Sciatic nerve (tissue), 2 donors: Measurements from ENCODE around the gene TBX1. TPM values are rescaled to one million over a fixed set of nuclear protein-coding genes. Genes with fewer than 3 reads are reported as not detected.
"Not testable (repeated sequence)": the region's sequence is repeated elsewhere in the genome, so short reads cannot be mapped to it uniquely, and the experiment has no call there.

ENCODE experiments used
- ATAC-seq: fragments of 200-7000 bp; cut with Tn5 transposase; one replicate; pipeline ENCODE4 v1.9.1; 2020; ENCODE audit warnings: mild to moderate bottlenecking, moderate library complexity
- DNase-seq: peaks from one replicate; pipeline ENCODE4 v3.0.0-alpha.2; 2020; ENCODE audit warnings: low spot score
- intact Hi-C: fragments of 100-400 bp; cut with DNase I; formaldehyde crosslinking; loops from one replicate; pipeline ENCODE4 v1.14.2; 2022
- total RNA-seq: library from RNA; stranded (reverse); fragmentation: NEBNext Ultra II Directional; extraction: Animal tissue kit (Norgen Biotek cat#: 25700); gene quantifications from one replicate; pipeline ENCODE4 v1.2.1, GENCODE V29; 2021
- donor health status: DM: no; HTN: no; CAD: no.
- donor health status: DM: no; HTN: no; CAD: no.

Gene TBX1
- total RNA-seq, 1 donor from 2014 or later = 4.2 TPM

DNA sequence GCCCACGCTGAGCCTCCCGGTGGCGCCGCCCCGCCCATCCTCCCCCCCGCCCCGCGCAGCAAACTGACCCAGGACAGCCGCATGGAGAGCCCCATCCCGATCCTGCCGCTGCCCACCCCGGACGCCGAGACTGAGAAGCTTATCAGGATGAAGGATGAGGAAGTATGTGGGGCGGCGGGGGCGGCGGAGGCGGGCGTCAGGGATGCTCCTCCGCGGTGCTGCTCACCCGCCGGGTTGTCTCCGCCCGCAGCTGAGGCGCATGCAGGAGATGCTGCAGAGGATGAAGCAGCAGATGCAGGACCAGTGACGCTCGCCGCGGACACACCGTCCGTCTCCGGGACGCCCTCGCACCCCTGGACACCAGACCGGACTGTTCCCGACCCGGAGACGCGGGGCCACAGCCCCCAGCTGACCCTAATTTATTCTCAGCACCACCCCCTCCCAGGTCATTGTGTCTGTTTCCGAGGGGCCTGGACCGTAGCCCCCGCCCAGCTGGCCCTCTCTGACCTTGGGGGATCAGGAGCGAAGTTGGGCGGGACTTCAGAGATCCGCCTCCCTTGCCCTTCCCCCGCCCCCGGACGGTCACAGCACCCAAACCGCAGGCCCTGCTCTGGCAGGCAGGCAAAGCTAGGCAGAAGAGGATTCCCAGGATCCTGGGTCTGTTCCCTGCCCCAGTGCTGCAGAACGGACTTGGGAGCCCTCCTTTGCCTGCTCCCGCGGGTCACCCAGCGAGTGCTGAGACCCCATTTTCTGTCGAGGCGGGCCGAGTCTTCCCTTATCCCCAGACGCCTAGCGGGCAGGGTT is 38.2 kb upstream of the TBX1 start:
- intact Hi-C loops = no loop called here
- ATAC-seq = no peak
- no peak for DNase-seq

DNA sequence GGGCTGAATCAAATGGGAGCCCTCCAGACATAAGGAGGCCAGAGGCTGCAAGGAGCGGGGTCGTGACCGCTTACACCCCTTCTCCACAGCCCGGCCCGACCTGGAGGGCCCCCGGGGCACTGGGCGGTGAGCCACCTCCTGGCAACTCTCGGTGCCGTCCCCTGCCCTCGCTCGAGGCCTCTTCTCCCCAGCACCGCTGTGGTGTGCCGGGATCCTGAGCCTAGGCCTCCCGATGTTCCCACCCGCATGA is 37.7 kb upstream of the TBX1 start:
- DNase-seq (no peak), ATAC-seq (no peak)
- intact Hi-C loops = no loop called here

DNA sequence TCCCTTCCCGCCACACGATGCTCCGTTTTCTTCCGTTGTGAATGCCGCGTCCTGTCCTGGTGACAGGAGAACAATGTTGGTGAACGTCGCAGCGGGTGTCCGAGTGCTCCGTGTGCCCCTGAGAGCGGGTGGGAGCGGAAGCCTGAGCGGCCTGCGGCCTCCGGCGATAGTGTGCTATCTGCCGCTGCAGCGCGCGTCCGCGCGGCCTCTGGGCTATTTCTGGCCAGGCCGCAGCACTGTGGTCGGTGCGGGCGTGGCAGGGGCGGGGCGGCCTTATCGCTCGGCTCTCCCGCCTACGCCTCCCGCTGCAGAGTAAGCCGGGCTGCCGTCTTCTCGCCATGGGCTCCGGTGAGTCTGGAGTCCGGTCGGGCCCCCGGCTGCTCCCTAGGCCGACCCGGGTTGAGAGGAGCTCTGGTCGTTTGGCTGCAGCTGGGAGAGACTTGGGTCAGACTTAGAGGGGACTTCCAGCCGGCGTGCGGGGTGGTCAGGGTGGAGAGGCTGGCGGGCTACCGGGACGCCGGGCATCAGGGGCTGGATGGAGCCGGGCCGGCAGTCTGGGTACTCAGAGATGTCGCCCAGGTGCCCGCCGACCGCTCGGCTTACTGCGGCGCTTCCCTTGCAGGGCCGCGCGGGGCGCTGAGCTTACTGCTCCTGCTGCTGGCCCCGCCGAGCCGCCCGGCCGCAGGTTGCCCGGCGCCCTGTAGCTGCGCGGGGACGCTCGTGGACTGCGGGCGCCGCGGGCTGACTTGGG is 37.2 kb upstream of the TBX1 start, which contains the start of gene GP1BB:
Gene GP1BB (plus strand): TSS at position 308 of the 751 bp plus-strand sequence. CDS start 31 bp downstream, at position 339.
- intact Hi-C loops = no loop called here
- DNase-seq = no peak
- no peak for ATAC-seq

DNA sequence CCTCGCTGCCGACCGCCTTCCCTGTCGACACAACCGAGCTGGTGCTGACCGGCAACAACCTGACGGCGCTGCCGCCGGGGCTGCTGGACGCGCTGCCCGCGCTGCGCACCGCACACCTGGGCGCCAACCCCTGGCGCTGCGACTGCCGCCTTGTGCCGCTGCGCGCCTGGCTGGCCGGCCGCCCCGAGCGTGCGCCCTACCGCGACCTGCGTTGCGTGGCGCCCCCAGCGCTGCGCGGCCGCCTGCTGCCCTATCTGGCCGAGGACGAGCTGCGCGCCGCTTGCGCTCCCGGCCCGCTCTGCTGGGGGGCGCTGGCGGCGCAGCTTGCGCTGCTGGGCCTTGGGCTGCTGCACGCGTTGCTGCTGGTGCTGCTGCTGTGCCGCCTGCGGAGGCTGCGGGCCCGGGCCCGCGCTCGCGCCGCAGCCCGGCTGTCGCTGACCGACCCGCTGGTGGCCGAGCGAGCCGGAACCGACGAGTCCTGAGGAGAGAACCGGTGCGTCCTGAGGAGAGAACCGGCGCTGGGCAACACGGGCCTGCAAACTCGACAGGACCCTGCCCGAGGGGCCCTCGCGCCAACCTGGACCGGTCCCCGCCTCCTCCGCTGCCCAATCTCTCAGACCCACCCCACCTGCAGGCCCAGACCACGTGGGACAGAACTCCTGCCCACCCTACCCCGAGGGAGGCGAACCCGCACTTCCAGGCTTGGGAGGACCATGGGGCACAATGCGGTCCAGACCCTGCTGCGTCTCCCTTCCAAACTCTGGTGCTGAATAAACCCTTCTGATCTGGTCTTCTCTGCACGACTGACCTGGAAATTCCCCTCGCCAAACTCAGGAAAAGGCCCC is 36.4 kb upstream of the TBX1 start:
- DNase-seq (no peak), ATAC-seq (no peak)
- intact Hi-C loops = no loop called here

DNA sequence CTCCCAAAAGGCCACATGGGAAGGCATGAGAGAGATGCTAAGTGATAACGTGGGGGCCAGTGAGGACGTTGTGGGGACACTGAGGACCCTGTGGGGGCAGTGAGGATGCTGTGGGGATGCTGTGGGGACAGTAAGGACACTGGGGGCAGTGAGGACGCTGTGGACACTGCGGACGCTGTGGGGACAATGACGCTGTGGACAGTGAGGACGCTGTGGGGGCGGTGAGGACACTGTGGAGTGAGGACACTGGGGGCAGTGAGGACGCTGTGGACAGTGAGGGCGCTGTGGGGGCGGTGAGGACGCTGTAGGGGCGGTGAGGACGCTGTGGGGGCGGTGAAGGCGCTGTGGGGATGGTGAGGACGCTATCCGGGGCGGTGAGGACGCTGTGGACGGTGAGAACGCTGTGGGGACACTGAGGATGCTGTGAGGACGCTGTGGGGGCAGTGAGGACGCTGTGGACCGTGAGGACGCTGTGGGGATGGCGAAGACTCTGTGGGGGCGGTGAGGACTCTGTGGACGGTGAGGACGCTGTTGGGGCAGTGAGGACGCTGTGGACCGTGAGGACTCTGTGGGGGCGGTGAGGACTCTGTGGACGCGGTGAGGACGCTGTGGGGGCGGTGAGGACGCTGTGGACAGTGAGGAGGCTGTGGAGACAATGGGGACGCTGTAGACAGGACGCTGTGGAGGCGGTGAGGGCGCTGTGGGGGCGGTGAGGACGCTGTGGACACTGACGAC is 35.5 kb upstream of the TBX1 start:
- no peak for DNase-seq
- intact Hi-C loops = no loop called here
- no peak for ATAC-seq

DNA sequence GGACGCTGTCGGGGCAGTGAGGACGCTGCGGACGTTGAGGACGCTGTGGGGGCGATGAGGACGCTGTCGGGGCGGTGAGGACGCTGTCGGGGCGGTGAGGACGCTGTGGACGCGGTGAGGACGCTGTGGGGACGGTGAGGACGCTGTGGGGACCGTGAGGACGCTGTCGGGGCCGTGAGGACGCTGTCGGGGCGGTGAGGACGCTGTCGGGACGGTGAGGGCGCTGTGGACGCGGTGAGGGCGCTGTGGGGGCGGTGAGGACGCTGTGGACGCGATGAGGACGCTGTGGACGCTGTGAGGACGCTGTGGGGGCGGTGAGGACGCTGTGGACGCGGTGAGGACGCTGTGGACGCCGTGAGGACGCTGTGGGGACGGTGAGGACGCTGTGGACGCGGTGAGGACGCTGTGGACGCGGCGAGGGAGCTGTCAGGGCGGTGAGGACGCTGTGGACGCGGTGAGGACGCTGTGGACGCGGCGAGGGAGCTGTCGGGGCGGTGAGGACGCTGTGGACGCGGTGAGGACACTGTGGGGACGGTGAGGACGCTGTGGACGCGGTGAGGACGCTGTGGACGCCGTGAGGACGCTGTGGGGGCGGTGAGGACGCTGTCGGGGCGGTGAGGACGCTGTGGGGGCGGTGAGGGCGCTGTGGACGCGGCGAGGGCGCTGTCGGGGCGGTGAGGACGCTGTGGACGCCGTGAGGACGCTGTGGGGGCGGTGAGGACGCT is 34.4 kb upstream of the TBX1 start:
- ATAC-seq, DNase-seq, intact Hi-C loops: not testable (repeated sequence)

DNA sequence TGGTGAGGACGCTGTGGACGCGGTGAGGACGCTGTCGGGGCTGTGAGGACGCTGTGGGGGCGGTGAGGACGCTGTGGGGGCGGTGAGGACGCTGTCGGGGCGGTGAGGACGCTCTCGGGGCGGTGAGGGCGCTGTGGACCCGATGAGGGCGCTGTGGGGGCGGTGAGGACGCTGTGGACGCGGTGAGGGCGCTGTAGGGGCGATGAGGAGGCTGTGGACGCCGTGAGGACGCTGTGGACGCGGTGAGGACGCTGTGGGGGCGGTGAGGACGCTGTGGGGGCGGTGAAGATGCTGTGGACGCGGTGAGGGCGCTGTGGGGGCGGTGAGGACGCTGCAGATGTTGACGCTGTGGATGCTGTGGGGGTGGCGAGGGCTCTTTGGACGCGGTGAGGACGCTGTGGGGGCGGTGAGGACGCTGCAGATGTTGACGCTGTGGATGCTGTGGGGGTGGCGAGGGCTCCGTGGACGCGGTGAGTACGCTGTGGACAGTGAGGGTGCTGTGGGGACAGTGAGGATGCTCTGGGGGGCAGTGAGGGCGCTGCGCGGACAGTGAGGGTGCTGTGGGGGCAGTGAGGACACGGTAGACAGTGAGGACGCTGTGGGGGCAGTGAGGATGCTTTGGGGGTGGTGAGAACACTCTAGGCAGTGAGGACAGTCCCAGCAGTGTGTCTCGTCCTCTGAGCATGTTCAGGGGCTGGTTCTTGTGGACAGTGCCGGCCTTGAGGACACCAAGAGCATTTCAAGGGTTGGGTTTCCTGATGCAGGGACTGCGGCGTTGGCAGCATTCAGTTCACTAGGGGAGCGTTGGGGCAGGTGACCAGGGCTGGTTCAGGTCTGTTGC is 33.0 kb upstream of the TBX1 start:
- intact Hi-C loops = no loop called here

DNA sequence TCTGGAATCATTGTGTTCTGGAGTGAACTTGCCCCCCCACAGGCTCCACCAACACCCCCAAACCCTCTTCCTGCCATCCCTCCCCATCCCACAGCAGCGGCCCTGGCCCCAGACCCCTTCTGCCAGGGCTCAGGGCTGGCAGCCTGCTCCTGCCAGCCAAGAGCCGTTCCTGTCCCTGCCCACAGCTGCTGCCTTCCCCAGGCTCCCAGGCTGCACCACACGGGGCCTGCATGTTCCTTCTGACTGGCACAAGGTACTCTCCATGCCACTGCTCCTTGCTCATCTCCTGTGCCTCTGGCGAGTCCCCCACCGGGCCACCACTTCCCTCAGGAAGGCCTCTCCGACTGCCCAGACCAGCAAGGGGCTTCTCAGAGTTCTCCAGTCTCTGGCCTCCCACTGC is 32.3 kb upstream of the TBX1 start:
- no peak for ATAC-seq
- DNase-seq = no peak

More for the DNA sequence above, 33.0 kb upstream of the TBX1 start:
- DNase-seq = no peak
- ATAC-seq = no peak

DNA sequence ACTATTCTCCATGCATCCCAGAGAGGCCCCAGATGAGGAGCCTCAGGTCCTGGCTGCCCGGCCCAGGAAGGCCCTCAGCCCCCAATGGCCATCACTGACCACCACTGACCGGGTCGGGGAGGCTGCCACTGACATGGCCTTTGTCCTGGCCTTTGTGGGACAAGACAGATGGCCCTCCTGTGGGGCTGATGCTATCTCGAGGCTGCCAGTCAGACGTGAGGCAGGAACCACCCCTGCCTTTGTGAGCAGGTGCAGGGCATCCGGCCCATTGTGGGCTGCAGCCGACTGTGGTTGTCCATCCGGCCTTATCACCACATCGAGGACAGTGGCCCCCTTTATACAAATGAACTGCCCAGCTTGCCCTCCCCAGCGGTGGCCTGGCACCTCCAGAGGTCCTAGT is 31.7 kb upstream of the TBX1 start:
- DNase-seq (no peak), ATAC-seq (no peak)
- intact Hi-C loops = no loop called here

More for the DNA sequence above, 32.3 kb upstream of the TBX1 start:
- intact Hi-C loops = no loop called here

DNA sequence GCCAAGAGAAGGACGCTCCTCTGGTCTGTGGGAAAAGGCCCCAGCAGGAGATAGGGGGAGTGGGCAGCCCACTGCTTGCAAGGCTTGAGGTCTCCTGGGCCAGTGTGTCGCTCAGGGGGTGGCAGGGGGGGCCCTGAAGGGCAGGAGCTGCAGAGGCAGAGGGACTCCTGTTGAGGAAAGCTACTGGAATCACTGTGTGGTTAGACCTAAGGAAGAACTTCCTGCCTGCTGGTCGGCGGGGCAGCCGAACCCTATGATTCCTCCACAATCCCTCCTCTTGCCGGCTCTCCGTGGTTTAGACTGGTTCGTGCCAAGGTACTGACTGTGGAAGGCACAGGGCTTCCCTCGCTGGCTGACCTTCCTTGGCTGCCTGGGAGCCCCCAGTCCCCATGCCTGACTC is 31.1 kb upstream of the TBX1 start:
- intact Hi-C loops = no loop called here
- ATAC-seq = no peak
- no peak for DNase-seq

DNA sequence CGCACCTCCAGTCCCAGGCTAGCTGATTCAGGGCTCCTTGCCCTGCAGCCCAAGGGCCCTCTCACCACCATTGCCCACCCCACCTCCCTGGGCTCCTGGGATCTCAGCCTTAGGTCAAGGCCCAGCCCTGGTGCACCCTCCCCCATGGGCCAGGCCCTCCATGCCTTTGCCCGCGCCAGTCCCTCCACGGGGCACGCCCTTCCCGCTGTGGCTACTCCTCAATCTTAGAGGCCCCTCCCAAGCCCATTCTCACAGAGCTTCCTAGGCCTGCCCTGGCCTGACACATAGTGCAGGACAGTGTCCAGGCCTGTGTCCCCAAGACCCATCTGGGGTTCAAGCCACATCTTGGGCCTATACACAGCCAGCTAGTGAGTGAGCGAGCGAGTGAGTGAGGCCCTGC is 30.4 kb upstream of the TBX1 start:
- ATAC-seq (peak; percentile 19), DNase-seq (no peak)
- intact Hi-C loops = loop anchor here (2.0 kb wide), 1 partner anchor 181 kb away; no protein-coding TSS in a partner anchor

DNA sequence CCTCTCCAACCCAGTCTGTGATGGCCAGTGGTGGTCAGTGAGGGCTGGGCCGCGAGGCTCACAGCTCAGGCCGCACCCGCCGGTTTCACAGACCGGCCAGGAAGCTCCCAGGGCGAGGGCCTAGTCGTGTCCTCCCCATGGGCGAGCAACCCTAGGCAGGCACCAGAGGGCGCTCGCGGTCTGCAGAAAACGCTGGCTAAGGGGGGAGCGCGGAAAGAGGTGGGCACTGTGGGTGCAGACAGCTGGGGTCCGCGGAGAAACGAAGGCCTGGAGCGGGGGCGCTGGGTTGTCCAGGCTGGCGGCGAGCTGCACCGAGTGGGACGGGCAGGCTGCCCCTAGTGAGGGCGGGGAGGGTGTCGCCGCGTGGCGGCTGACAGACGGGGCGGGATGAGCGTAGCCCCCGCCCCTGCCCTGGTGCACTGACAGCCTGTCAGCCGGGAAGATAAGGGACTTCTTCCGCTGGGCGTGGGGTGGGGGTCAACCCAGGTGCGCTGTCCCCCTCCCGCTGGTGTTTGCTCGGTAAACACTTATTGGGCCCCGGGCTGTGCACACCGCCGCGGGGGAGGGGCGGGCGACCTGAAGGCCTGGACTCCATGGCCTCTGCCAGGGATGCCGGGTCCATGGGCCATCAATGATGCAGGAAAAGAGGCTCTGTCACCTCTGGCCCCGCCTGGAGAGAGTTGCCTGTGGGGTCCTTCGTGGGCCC is 29.8 kb upstream of the TBX1 start:
- intact Hi-C loops = loop anchor here (2.0 kb wide), 1 partner anchor 180 kb away; no protein-coding TSS in a partner anchor
- DNase-seq (peak; percentile 92), ATAC-seq (peak; percentile 94)

DNA sequence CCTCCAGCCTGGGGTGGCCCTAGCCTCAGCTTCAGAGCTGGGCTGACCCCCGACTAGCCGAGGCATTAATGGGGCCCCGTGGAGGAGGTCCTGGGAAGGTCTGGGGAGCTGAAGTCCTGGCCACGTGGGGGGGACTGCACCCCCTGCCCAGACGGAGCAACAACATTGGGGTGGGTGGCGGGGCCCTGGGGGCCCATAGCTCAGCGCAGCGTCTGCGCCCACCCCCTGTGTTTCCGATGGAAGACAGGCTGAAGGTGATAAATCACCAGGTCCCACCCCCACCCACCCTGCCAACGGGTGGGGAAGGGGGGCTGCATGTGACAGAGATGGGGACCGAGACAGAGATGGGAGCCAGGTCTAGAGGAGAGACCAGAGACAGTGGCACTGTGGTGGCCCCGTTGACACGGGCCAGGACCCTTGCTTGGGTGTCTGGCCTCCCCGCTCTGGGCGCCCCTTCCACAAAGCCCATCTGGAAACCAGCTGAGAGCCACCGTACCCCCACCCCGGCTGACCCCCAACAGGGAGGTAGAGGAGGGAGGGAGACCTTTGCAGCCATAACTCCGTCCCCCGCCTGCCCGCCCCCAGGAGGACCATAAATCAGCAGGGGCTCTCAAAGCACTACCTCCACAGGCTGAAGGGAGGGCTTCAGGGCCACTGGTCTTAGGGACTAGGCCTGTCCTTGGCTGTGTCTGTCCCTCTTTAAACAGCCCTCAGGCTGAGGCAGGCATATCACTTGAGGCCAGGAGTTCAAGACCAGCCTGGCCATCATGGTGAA is 29.0 kb upstream of the TBX1 start:
- DNase-seq (no peak), ATAC-seq (no peak)
- intact Hi-C loops = loop anchor here (2.0 kb wide), 1 partner anchor 179 kb away; no protein-coding TSS in a partner anchor

DNA sequence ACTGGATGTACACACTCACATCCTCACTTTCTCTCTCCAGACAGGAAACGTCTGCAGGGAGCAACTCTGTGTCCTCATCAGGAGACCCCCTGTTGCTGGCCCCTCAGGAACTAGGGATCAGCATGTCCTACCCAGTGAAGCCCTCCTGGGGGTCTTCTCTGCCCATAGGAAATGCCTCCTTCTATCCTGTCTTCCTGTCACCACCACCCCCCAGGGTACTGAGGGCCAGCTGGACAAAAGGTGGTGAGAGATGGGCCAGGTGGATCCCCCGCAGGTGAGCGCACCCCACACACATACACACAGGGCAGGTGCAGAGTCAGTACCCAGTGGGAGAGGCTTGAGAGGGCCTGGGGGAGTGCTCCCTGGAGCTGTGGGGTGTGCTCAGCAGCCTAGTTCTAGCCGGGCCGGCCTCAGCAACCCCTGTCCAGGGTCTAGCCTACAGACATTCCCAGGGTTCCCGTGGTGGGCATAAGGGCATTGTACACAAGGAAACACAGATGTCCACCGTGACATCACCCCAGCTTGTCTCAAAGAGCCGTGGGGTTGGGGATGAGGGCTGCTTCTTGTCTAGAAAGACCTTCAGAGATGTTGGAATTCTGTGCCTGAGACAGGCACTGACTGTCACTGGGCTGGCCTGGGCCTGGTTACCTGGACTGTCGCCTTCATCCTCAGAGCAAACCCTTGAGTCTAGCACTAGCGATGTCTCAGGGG is 28.0 kb upstream of the TBX1 start:
- ATAC-seq (no peak), DNase-seq (no peak)
- intact Hi-C loops = no loop called here

DNA sequence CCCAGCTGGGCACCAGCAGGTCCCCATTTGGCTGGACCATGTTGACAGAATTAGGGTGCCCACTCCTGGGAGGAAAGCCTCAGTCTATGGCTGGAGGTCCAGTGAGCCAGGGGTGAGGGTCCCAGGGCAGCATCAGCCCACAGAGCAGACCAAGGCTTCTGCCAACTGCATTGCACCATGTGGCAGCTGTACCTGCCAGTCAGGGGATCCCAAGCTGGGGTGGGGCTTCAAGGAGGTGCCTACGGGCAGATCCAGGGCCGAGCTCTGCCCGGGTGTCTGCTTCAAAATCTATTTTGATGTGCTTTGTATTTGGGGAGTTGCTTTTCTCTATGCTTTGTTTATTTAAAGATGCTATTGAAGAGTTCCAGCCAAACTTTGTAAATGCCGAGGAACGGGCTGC is 26.8 kb upstream of the TBX1 start:
- no peak for ATAC-seq
- intact Hi-C loops = no loop called here
- DNase-seq = no peak

DNA sequence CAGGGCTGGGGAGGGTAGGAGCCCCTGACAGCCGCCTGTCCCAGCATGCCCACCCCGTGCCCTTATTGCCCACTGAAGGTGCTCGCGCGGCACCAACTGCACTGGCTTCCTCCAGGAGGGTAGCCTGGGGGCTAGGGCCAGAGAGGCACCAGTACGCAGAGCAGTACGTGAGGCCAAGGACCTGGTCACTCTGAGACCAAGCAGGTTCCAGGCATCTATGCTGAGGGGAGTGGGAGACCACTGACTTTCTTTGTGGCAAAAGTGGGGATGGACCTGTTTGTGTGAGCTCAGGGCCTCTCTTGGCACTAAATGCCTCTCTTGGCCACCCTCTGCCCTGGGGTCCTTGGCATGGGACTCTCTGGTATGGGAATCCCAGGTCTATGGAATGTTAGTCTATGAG is 26.4 kb upstream of the TBX1 start:
- no peak for ATAC-seq
- intact Hi-C loops = no loop called here
- DNase-seq = no peak
